HG03097 (cell line): Measurements from ENCODE around the gene ARHGEF12.
A peak's percentile ranks its signal among the peaks of the same experiment; 100 is the strongest.
"Not testable (repeated sequence)": the region's sequence is repeated elsewhere in the genome, so short reads cannot be mapped to it uniquely, and the experiment has no call there.

Experiments
- ATAC-seq: cut with Tn5 transposase; IDR thresholded peaks from one replicate; pipeline ENCODE4 v1.9.1; 2021; ENCODE audit not compliant: unreplicated experiment, low FRiP score

ARHGEF12 gene

DNA sequence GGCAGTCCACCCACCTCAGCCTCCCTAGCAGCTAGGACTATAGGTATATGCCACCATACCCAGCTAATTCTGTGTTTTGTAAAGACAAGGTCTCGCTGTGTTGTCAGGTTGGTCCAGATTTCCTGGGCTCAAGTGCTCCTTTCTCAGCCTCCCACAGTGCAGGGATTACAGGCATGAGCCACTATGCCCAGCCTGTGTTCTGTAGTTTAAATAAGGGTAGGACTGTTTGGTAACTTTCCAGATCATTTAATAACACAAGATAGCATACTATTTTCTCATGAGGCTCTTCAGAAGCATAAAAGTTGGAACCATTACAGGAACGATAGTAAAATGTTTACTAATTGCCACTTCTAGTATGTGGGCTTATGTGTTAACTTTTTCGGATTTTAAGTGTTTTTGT lies 137.3 kb downstream of the ARHGEF12 start:
- no peak for ATAC-seq

DNA sequence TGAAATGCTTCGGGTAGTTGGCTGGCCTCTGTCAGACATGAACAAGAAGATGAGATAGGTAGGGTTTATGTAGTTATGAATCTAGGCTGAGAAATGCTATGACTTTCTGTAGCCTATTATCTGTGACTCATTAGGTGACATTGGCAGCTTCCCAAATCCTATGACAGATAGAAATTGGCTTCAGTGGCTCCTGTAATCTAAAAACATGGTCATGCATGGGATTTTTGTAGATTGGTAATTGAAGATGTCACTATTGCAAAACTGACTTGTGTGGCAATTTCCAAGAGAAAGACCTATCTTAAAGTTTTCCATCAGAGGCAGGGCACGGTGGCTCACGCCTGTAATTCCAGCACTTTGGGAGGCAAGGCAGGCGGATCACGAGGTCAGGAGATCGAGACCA lies 145.9 kb downstream of the ARHGEF12 start:
- no peak for ATAC-seq

DNA sequence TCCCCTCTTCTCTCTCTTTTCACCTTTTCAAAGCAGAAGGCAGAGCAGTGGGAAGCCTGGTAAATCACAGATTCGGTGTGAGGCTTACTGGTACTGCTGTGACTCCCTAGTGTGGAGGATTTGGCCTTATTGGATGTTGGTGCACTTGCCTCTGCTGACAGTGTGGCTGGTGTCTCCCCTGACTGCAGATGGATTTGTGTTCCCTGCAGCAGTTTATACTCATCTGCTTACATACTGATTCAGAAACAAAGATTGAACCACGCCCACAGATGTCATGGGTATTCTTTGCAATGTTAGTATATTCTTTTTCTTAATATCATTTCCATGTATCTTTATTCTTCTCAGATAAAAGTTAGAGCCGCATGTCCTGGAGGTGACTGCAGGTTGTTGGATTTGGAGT lies 148.5 kb downstream of the ARHGEF12 start:
- no peak for ATAC-seq

DNA sequence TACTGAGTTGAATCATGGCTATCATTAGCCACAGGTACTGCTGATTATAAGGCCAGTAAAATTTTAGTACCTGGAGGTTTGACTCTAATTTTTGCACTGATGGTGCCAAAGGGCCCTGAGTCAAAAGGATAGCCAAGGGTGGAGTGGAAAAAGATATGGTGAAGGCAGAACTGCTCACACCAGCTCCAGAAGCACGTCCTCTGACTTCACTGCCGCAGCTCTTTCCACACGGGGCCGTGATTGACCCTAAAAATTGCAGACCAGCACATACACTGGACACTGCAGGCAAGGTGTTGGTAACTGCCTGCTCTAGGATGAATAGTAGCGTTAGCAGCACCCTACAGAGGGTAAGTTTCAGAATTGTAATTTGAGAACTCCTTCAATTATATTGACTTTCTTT lies 149.9 kb downstream of the ARHGEF12 start:
- ATAC-seq: no peak

DNA sequence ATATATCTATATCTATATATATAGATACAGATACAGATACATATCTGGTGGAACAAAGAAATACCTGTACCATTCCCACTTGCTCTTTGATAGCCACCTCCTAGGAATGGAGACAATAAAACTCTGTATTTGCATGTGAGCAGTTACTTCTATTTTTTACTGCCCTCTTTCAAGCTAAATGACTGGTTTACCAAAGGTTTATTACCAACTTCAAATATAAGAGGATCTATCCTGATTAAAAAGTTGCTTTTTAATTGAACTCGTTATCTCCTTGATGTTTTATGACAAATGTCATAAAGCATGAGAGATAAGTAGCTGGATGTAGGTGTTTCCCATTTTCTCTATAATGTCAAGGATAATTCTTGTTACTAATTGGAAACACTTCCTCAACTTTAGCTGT lies 153.6 kb downstream of the ARHGEF12 start:
- ATAC-seq: no peak

DNA sequence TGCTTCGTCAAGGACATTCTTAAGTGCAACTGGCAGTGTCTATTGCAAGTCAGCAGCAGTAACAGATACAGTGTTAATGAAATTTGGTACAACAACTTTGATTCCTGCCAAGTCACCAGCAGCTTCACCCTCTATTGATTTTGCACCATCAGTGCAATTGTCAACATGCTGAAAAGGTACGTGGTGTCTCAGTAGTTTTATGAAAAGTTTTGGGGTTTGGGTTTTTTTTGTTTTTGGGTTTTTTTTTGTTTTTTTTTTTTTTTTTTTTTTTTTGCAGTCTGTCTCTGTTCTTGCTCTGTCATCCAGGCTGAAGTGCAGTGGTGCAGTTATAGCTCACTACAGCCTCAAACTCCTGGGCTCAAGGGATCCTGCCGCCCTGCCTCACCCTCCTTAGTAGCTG lies 156.3 kb downstream of the ARHGEF12 start:
- ATAC-seq: no peak

DNA sequence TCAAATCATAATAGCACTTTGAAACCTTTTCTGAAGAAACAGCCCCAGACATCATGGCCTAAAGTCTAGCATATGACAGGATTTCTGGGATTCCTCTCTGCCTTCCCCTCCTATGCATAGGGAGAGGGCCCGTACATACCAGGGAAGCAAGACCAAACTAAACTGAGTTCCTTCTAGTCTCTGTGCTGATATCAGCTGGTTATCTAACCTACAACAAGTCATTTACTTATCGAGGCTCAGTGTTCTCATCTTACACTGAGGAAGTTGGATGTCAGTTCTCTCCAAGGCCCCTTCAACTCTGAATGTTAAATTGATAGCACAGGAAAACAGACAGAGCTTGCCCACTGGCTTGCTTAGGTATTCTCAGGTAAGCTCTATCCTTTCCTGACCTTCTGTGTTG lies 158.4 kb downstream of the ARHGEF12 start:
- no peak for ATAC-seq

DNA sequence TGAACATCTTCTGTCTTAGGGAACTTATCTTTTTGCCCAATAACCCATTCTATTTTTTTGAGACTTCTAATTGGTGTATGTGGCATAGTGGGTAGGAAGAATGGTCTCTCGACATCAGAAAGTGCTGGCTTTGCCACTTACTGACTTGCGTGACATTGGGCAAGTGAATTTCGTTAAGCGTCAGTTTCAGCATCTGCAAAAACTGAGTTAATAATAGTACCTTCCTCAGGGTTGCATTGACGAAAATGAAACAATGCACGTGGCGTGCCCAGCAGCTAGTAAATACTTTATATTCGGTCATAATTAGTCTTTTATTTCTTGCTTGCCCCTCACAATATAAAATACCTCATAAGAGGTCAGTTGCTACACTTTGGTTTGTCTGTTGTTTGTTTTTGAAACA lies 162.9 kb downstream of the ARHGEF12 start:
- no peak for ATAC-seq

DNA sequence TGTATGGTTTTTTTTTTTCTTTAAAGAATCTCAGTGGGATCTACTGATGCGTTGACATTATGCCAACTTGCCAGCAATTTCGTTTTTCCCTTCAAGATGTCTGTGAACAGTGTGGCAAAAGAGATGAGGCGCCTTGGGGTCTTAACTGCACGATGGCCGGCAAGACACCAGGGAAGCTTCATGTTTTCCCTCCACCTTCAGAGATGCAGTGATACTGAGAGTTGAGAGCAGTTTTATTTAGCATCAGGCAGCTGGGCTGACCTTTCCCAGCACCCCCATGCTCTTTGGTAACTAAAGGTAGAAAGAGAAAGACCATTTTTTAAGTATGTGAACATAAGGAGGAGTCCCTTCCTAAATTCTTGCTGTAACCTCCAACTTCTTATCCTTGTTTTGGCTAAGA lies 163.6 kb downstream of the ARHGEF12 start:
- ATAC-seq: no peak

DNA sequence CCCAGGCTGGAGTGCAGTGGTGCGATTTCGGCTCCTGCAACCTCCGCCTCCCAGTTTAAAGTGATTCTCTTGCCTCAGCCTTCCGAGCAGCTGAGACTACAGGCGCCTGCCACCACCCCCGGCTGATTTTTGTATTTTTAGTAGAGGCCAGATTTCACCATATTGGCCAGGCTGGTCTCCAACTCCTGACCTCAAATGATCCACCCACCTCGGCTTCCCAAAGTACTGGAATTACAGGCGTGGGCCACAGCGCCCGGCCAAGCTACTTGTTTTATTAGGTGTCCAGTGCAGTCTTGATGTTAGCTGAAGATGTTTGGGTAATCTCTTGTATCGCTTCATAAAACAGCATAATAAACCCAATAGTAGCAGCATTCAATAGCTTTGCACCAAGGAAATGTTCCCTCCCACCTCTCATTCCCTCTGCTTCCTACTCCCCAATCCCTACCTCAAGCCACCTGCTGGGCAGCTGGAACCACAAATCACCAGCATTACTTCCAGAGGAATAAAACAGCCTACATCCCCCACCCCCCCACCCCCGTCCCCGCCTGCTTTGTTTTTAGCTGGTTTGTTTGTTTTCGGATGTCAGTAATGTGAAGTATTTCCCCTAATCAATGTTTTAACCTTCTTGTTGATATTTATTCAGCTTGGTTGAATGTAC lies 164.3 kb downstream of the ARHGEF12 start:
- ATAC-seq: no peak

DNA sequence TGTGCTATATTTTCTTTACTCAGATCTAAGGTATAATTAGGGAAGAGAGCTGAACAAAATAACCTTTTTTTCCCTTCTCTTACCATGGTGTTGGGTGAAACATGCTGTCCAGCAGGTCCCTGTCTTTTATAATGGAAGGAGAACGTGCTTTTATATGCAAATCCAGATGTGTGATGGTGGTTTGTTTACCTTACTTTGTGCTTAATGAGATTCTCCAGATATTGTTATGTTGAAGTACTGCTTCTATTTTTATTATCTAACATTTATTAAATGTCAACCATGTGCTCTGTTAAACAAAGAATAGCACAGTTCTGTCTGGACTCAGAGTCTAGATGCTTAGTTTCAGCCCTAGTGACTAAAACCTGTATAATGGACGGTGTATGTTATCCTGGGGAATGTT lies 165.2 kb downstream of the ARHGEF12 start:
- ATAC-seq: no peak

DNA sequence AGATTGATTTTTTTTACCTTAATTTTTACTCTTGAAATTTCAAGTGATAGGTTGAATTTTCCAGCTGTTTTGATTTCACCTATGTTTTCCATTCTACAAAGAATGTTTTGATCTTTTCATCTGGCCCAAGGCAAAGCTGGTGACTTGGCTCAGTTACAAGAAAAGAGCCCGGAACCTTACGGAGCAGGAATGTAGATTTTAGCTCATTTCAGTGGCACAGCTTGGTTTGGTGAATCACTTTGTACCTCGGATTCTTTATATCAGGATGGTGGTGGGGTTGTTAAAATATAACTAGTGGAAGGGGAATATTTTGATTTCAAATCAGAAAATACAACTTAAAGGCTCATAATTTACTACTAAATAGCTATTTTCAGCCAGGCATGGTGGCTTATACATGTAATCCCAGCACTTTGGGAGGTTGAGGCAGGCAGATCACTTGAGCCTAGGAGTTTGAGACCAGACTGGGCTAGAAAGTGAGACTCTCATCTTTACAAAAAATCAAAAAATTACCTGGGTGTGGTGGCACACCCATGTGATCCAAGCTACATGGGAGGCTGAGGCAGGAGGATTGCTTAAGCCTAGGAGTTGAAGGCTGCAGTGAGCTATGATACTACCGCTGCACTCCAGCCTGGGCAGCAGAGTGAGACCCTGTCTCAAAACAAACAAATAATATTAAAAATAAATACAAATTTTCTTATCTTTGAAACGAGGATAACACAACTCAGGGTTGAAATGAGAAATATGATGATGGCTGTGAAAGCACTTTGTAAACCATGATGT lies 166.0 kb downstream of the ARHGEF12 start:
- ATAC-seq: no peak

DNA sequence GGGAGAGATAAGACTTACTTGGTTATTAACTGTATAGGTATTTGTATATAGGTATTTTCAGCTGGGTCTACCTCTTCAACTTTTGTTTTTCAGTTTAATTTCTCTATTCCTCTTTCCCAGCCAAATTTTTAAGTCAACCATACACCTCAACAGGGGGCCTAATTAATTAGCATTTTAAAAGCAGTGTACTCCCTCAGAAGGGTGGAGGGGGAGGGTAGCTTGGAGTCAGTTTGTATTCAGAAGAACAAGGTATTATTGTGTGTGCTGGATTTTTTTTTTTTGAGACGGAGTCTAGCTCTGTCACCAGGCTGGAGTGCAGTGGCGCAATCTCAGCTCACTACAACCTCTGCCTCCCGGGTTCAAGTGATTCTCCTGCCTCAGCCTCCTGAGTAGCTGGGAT lies 167.3 kb downstream of the ARHGEF12 start:
- ATAC-seq: not testable (repeated sequence)

DNA sequence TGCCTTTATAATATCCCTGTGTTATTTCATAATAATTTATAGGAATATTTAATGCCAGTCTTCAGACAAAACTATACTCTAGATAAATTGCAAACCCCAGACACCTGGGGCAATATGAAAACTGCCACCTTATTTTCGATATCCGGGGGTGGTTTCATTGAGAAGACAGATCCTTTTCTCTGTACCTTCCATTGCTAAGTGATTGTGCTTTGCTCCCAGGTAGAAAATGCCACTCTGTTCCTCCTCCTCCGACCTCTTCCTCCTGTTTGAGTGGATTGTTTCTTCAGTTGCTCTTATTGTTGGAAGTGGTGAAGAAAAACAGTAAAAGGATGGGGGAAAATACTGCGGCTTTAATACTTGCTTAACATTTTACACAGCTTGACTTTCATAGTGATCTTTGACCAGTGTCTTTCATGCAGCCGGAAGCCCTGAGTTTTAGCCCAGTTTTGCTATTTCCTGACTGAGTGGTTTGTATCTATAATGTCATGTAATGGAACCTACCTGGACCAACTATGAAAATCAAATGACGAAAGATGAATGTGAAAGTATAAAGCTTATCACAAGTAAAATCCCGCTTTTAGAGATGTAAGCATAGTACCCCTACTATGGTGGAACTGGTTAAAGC lies 169.7 kb downstream of the ARHGEF12 start:
- ATAC-seq: no peak

DNA sequence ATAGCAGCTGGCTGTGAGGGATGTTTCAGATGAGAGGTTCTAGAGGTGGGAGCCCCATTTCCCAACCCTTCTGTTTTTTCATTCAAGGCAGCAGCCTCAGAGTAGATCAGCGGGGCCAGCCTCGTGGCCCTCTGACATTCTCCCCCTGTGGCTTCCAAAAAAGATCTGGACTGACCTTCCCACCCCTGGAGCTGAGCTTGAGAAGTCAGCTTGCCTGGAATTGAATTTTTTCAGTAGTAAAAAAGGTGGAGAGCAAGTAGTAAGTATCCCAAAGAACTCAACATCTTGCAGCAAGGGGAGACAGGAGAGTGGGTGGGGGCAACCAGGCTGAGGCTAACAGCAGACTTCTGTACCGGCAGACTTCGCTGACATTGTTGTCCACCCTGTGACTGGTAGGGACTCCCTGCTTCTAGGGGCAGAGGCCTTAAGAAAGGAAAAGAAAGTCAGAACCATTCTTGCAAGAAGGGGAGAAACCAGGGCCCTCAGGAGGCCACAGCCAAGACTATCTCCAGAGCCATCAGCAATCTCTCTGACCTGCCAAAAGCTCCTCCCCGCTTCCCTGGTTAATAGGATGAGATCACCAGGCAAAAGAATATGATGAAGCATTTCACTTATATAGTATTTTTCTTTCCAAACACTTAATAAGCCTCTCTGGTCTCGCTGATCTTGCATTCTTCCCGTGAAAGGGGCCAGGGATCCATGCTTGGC lies 173.3 kb downstream of the ARHGEF12 start:
- no peak for ATAC-seq

DNA sequence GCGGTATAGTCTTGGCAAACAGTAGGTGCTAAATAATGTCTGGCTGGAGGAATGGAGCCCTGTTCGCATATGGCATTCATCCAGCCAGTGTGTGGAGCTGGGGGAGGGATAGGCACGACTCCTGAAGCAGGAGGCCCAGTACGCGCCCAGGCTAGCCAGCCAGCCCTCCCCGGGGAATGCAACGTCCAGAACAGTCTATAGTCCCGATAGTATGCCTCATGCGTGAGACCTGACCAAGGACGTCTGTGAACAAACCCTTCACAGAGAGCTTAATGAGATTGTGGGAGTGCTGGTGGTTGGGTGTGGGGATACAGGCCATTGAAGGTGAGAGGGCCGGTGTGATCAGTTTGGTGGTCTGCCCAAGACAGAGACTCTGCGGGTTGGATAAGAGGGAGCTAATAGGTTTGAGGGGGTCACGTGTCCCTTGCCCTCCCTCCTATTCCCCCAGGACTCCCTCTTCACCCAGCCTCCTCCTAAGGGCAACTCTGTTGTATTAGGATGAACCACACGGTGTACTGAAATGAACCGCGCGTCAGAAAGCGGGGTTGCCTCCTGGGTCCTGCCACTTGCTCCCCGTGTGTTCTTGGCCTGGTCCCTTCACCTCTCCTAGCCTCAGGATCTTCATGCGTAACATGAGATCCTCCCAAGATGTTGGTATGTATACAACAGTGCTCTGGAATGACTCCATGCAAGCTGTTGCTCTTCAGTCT lies 174.3 kb downstream of the ARHGEF12 start:
- ATAC-seq: no peak

DNA sequence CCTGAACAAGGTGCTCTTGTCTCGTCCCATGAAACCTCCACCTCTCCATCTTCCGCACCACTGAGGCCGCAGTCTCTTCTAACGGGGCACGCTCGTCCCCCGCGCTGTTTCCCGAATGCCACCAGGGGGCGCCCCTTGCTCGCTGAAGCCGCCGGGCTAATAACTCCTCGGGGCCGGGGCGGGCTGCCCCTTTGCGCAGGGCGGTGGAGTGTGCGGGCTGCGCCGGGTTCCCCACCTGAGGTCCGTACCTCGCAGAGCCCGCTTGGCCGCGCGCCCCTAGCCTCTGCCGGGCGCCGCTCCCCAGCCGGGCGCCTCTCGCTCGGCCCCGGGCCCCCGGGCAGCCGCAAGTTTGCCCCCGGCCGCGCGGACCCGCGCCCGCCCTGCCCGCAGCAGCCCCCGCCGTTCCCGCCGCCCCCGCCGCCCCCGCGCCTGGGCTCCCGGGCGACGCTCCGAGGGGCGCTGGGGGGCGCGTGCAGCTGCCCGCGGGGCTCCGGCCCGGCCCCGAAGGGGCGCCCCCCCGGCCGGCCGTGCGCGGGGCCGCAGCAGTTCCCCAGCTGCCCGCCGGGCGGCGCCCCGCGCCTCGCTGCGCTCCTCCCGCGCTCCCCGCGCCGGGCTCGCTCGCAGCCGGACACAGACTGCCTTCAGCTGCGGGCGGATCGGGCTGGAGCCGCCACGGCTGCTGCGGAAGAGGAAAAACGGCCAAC lies 175.1 kb downstream of the ARHGEF12 start, which contains the start of gene GRIK4:
GRIK4 (plus strand) TSS at position 633 of the 704 bp plus-strand sequence. CDS start 148,571 bp downstream, outside the sequence.
- ATAC-seq: peak; percentile 85

DNA sequence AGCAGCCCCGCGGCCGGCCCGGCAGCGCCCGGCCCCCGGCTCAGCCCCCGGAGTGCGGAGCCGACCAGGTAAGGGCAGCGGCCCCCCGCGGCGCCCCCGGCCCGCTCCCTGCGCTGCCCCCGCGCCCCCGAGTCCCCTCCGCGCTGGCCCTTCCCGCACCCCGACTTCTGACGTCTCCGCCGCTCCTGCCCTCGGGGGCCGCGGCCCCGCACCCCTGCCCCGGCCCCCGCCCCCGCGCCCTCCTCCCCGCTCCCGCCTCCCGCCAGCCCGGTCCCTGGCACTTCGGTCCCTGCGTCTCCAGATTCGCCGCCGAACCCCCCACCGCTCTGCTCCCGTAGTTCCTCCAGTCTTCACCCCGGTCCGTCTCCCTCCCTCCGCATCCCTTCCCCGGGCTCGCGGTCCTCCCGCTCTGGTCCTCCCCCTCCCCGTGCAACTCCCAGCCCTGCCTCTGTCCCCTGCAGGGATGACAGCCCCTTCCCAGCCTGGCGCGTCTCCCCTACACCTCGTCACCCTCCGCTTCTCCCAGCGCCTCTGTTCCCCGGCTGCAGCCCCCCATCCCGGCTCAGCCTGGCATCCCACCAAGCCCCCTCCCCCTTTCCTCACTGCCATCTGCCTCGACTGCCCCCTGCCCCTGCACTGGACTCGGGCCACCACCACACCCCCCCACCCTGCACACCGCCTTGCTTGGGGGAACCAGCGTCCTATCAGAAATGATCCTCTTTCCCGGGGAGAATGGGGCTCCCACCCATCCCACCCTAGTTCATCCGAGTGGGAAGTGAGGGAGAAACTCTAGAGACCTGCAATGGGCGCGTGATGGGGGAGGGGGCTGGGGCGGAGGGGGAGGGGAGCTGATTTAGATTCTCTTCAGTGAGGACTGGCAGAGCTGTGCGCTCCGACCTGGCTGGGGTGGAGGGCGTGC lies 175.9 kb downstream of the ARHGEF12 start:
- no peak for ATAC-seq
